Measurements from ENCODE around the gene PFDN6. TPM values are rescaled to one million over a fixed set of nuclear protein-coding genes. Genes with fewer than 3 reads are reported as not detected.

Gene PFDN6
- total and polyA plus RNA-seq, 9 of the 15 experiments (the other 6 are each of a cell fraction or from before 2014, with no cell fraction given): 6.8 to 475 (median 216) TPM

- TF ChIP-seq, protein P1, sequence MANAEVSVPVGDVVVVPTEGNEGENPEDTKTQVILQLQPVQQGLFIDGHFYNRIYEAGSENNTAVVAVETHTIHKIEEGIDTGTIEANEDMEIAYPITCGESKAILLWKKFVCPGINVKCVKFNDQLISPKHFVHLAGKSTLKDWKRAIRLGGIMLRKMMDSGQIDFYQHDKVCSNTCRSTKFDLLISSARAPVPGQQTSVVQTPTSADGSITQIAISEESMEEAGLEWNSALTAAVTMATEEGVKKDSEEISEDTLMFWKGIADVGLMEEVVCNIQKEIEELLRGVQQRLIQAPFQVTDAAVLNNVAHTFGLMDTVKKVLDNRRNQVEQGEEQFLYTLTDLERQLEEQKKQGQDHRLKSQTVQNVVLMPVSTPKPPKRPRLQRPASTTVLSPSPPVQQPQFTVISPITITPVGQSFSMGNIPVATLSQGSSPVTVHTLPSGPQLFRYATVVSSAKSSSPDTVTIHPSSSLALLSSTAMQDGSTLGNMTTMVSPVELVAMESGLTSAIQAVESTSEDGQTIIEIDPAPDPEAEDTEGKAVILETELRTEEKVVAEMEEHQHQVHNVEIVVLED (CRISPR knock-in tag; IDR thresholded peaks at IDR 0.05): no peak
- TF ChIP-seq SPI1 (IDR thresholded peaks at IDR 0.05; ENCODE audit: borderline replicate concordance, low read depth, low read length) (no peak), PML (IDR thresholded peaks at IDR 0.05; ENCODE audit: low read length) (no peak; the same call in 1 of the 2 replicates), SRSF3 (IDR thresholded peaks at IDR 0.05; ENCODE audit: insufficient read depth, low read length) (no peak), ETV1 (tag; conservative IDR thresholded peaks at IDR 0.05; ENCODE audit: low read depth) (no peak), ZNF232 (CRISPR knock-in tag; IDR thresholded peaks at IDR 0.05) (no peak), ZNF695 (CRISPR knock-in tag; IDR thresholded peaks at IDR 0.05) (no peak), TCF7 (IDR thresholded peaks at IDR 0.05; ENCODE audit: borderline replicate concordance) (no peak), DIDO1 (tag; IDR thresholded peaks at IDR 0.05; ENCODE audit: low read depth) (no peak), ZNF165 (CRISPR knock-in tag; IDR thresholded peaks at IDR 0.05; ENCODE audit: borderline replicate concordance) (no peak), ATF3 (IDR thresholded peaks at IDR 0.05) (no peak), ATF3 (CRISPR knock-in tag; conservative IDR thresholded peaks at IDR 0.05) (peak; percentile 74), NUFIP1 (IDR thresholded peaks at IDR 0.05; ENCODE audit: partially characterized antibody) (no peak), HMGN3 (IDR thresholded peaks at IDR 0.05; ENCODE audit: borderline replicate concordance, extremely low read depth, insufficient read length, low read depth, low read length) (peak; percentile 74), E2F4 (CRISPR knock-in tag; IDR thresholded peaks at IDR 0.05; ENCODE audit: low read depth) (no peak), SMAD3 (CRISPR knock-in tag; conservative IDR thresholded peaks at IDR 0.05) (0 out of 2 replicates have a peak, but pooled peaks have one; percentile 37), PPARD (CRISPR knock-in tag; IDR thresholded peaks at IDR 0.05) (no peak), TEAD1 (CRISPR knock-in tag; IDR thresholded peaks at IDR 0.05) (peak; percentile 71 to 96)
- TF ChIP-seq, protein P2, sequence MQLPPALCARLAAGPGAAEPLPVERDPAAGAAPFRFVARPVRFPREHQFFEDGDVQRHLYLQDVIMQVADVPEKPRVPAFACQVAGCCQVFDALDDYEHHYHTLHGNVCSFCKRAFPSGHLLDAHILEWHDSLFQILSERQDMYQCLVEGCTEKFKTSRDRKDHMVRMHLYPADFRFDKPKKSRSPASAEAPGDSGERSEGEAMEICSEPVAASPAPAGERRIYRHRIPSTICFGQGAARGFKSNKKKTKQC (CRISPR knock-in tag; IDR thresholded peaks at IDR 0.05): no peak
These were observed 28.4 kb downstream of the PFDN6 start, which contains the start of gene ZBTB22 (continued) for GRCh38 chr6:33317669-33318425.

Data from K562 (cell line).